ENCODE data around the gene HIGD1A.

GRCh38 chr3:42804106-42804830 lies at the start of gene HIGD1A:
- no peak for TF ChIP-seq EZH2 (IDR thresholded peaks at IDR 0.05; ENCODE audit: borderline replicate concordance, low read length)
- TF ChIP-seq CTCF (IDR thresholded peaks at IDR 0.05; ENCODE audit: low read length) = no peak

All from OCI-LY1 (cell line).